Epithelial cell of proximal tubule (primary cell): ENCODE measurements around the gene TRIM47. TPM values are rescaled to one million over a fixed set of nuclear protein-coding genes. Genes with fewer than 3 reads are reported as not detected.

ENCODE experiments used
- DNase-seq: peaks from one replicate; pipeline ENCODE4 v3.0.0-alpha.2; 2011; ENCODE audit warnings: low read depth
- H3K4me3 ChIP-seq: 2 replicates; pipeline ENCODE4 v1.5.1; 2011; ENCODE audit warnings: low read depth, mild to moderate bottlenecking, low read length
- CTCF ChIP-seq: conservative IDR thresholded peaks from 2 replicates; pipeline ENCODE4 v1.5.1; 2012; ENCODE audit warnings: low read depth, mild to moderate bottlenecking, low read length
- total RNA-seq: library from RNA; depleted of rRNA; stranded (reverse); fragments of >200 nt; gene quantifications from 2 replicates; pipeline ENCODE4 v1.2.3, GENCODE V29; 2015

TRIM47 gene
- total RNA-seq, 1 donor from 2014 or later: 51.2 TPM

- H3K4me3 ChIP-seq: no peak overlapping the region
- no peak for DNase-seq
- no peak for TF ChIP-seq CTCF
Measured at GRCh38 chr17:75915268-75915667, 36.9 kb upstream of the TRIM47 start.

- no peak overlapping the region for H3K4me3 ChIP-seq
- no peak for DNase-seq
- TF ChIP-seq CTCF: no peak
Measured at GRCh38 chr17:75914643-75915267, 36.4 kb upstream of the TRIM47 start.

GRCh38 chr17:75913537-75914210, 35.3 kb upstream of the TRIM47 start:
- H3K4me3 ChIP-seq: no peak overlapping the region
- TF ChIP-seq CTCF: no peak
- no peak for DNase-seq

- DNase-seq: no peak
- TF ChIP-seq CTCF: no peak
- no peak overlapping the region for H3K4me3 ChIP-seq
Measured at GRCh38 chr17:75910699-75911098, 32.3 kb upstream of the TRIM47 start.

- no peak overlapping the region for H3K4me3 ChIP-seq
- no peak for TF ChIP-seq CTCF
- DNase-seq: no peak
Measured at GRCh38 chr17:75909812-75910274, 31.5 kb upstream of the TRIM47 start.

- DNase-seq: no peak
- TF ChIP-seq CTCF: no peak
- H3K4me3 ChIP-seq: no peak overlapping the region
Measured at GRCh38 chr17:75909051-75909811, 30.9 kb upstream of the TRIM47 start.
